Spleen (tissue), 11 donors: ENCODE results near the gene KIF3B. TPM values are rescaled to one million over a fixed set of nuclear protein-coding genes. Genes with fewer than 3 reads are reported as not detected.
"Not testable (repeated sequence)": the region's sequence is repeated elsewhere in the genome, so short reads cannot be mapped to it uniquely, and the experiment has no call there.

Experiments
- DNase-seq: peaks from one replicate; pipeline ENCODE4 v3.0.0-alpha.2; 2020
- H3K27ac ChIP-seq, 8 donors: fragments of 200-600 bp; sonication (generic) in 7 of 8; 1 replicate in 4 of 8; 2 replicates in 4 of 8; pipeline versions ENCODE4 v1.5.0 to v1.8.0; 2016 to 2021; ENCODE audit warnings: inconsistent platforms in 4 of 8, mild to moderate bottlenecking in 4 of 8, moderate library complexity in 1 of 8
- H3K27me3 ChIP-seq, 7 donors: fragments of 200-600 bp; sonication (generic) in 6 of 7; replicated peaks in 1 of 7; 1 replicate in 4 of 7; 2 replicates in 3 of 7; pipeline versions ENCODE4 v1.5.0 to v1.8.0; 2016 to 2021; ENCODE audit warnings: inconsistent platforms in 3 of 7, mild to moderate bottlenecking in 1 of 7
- H3K36me3 ChIP-seq, 6 donors: fragments of 200-600 bp; sonication (generic) in 5 of 6; 1 replicate in 4 of 6; 2 replicates in 2 of 6; pipeline versions ENCODE4 v1.5.0 to v1.8.0; 2016 to 2021; ENCODE audit warnings: inconsistent platforms in 2 of 6
- H3K4me1 ChIP-seq, 6 donors: fragments of 200-600 bp; sonication (generic) in 5 of 6; 1 replicate in 3 of 6; 2 replicates in 3 of 6; pipeline versions ENCODE4 v1.5.0 to v1.8.0; 2016 to 2021; ENCODE audit warnings: inconsistent platforms in 3 of 6
- H3K4me3 ChIP-seq, 8 donors: fragments of 200-600 bp; sonication (generic) in 7 of 8; 1 replicate in 4 of 8; 2 replicates in 4 of 8; pipeline versions ENCODE4 v1.5.0 to v1.8.0; 2016 to 2021; ENCODE audit warnings: inconsistent platforms in 4 of 8, mild to moderate bottlenecking in 4 of 8, moderate library complexity in 2 of 8
- H3K9me3 ChIP-seq, 8 donors: fragments of 200-600 bp; sonication (generic) in 7 of 8; 1 replicate in 4 of 8; 2 replicates in 4 of 8; pipeline versions ENCODE4 v1.5.0 to v1.8.0; 2016 to 2021; ENCODE audit warnings: inconsistent platforms in 4 of 8
- POLR2A ChIP-seq, 3 donors: fragments of 450-650 bp; IDR thresholded peaks; one replicate each; pipeline ENCODE4 v1.5.1; 2017; ENCODE audit warnings: antibody characterized with exemption in 3 of 3, mild to moderate bottlenecking in 1 of 3
- POLR2AphosphoS5 ChIP-seq, 3 donors: sonication (generic); formaldehyde crosslinking; IDR thresholded peaks; one replicate each; pipeline ENCODE4 v1.5.1; 2017; ENCODE audit warnings: antibody characterized with exemption in 3 of 3
- WGBS, 5 donors: extraction: QIAGEN DNeasy Blood & Tissue Kit in 3 of 5; methylation state at CpG; one replicate each; pipeline versions ENCODE4 v1.1.5 to v1.1.7; 2013 to 2018; 5-methylcytosine and 5-hydroxymethylcytosine counted together
- intact Hi-C: fragments of 100-400 bp; cut with DNase I; formaldehyde crosslinking; loops from one replicate; pipeline ENCODE4 v1.15.0; 2023; ENCODE audit warnings: low total_unique reads
- polyA plus RNA-seq, 3 donors: library from polyadenylated mRNA; stranded (reverse); fragments of 200-250 nt; gene quantifications; one replicate each; pipeline ENCODE4 v1.2.1, GENCODE V29; 2013
- total RNA-seq, 7 donors: library from RNA; depleted of rRNA in 3 of 7; stranded (reverse); fragments of >200 nt in 3 of 7; fragmentation: NEBNext Ultra II Directional in 4 of 7; extraction: Animal tissue kit (Norgen Biotek cat#: 25700) in 4 of 7; gene quantifications; one replicate each; pipeline versions ENCODE4 v1.1.0 to v1.2.1, GENCODE V29; 2016 to 2021
- TF ChIP-seq, protein P1 (sequence below), 11 experiments: fragments of 200-600 bp in 7 of 11; fragments of 450-650 bp in 4 of 11; sonication (generic) in 4 of 11; IDR thresholded peaks in 8 of 11; conservative IDR thresholded peaks in 3 of 11; 1 replicate in 7 of 11; 2 replicates in 4 of 11; pipeline versions ENCODE4 v1.4.0 to v1.8.0; 2016 to 2021; ENCODE audit warnings: antibody characterized with exemption in 11 of 11, inconsistent platforms in 4 of 11, mild to moderate bottlenecking in 1 of 11
- donor health status: healthy with polysubstance abuse.
- donor health status: DM: no; HTN: no; CAD: no; lungs with moderate emphysema.
- donor health status: DM: no; HTN: no; CAD: no.
- donor health status: Bipolar disorder and iron deficiency.
- donor health status: healthy.
- donor health status: DM: no; HTN: no; CAD: no.
- donor health status: DM: yes; HTN: yes; CAD: no.

The KIF3B gene
- total and polyA plus RNA-seq, 10 donors = 3.8 to 25.9 (median 20.0) TPM

DNA sequence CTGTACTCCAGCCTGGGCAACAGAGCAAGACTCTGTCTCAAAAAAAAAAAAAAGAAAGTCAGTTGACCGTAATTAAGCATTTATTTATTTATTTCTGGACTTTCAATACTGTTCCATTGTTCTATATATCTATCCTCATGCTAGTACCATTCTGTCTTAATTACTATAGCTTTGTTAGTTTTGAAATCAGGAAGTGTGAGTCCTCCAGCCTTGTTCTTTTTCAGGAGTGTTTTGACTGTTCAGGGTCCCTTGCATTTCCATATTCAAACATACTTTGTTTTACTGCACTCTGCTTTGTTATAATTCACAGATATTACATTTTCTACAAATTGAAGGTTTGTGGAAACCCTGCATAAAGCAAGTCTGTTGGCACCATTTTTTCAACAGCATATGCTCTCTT is 43.9 kb downstream of the KIF3B start:
- WGBS, 5 donors = 70 to 85% (median 74%) methylated on average over 1 of the region's 1 CpG
- Histone ChIP-seq H3K4me1 (no peaks in the 10 kb centered on the region), H3K36me3 (peaks cover 0 to 75% (median 31%) of the 10 kb centered on the region in 6 donors), H3K9me3 (no peaks in the 10 kb centered on the region), H3K27ac (peak overlapping the region in 1 of 8 donors; percentile 24), H3K4me3 (no peak overlapping the region), H3K27me3 (no peaks in the 10 kb centered on the region)
- TF ChIP-seq, protein P1, sequence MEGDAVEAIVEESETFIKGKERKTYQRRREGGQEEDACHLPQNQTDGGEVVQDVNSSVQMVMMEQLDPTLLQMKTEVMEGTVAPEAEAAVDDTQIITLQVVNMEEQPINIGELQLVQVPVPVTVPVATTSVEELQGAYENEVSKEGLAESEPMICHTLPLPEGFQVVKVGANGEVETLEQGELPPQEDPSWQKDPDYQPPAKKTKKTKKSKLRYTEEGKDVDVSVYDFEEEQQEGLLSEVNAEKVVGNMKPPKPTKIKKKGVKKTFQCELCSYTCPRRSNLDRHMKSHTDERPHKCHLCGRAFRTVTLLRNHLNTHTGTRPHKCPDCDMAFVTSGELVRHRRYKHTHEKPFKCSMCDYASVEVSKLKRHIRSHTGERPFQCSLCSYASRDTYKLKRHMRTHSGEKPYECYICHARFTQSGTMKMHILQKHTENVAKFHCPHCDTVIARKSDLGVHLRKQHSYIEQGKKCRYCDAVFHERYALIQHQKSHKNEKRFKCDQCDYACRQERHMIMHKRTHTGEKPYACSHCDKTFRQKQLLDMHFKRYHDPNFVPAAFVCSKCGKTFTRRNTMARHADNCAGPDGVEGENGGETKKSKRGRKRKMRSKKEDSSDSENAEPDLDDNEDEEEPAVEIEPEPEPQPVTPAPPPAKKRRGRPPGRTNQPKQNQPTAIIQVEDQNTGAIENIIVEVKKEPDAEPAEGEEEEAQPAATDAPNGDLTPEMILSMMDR (IDR thresholded peaks at IDR 0.05 in 8 of 11, conservative IDR thresholded peaks at IDR 0.05 in 3 of 11) = no peak
- intact Hi-C loops = no loop called here
- DNase-seq = no peak

DNA sequence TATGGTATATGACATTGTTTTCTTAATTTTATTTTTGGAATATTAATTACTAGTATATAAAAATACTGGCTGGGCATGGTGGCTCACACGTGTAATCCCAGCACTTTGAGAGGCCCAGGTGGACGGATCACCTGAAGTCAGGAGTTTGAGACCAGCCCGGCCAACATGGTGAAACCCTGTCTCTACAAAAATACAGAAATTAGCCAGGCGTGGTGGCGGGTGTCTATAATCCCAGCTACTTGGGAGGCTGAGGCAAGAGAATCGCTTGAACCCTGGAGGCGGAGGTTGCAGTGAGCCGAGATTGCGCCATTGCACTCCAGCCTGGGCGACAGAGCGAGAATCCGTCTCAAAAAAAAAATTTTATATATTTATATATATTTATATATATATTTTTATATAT is 44.8 kb downstream of the KIF3B start:
- peaks cover 0 to 75% (median 29%) of the 10 kb centered on the region in 6 donors for H3K36me3 ChIP-seq
- WGBS, 5 donors = 96 to 99% (median 97%) methylated on average over 12 of the region's 12 CpGs
- H3K27ac ChIP-seq, H3K9me3 ChIP-seq, DNase-seq, H3K4me3 ChIP-seq, H3K4me1 ChIP-seq, H3K27me3 ChIP-seq, intact Hi-C loops: not testable (repeated sequence)

DNA sequence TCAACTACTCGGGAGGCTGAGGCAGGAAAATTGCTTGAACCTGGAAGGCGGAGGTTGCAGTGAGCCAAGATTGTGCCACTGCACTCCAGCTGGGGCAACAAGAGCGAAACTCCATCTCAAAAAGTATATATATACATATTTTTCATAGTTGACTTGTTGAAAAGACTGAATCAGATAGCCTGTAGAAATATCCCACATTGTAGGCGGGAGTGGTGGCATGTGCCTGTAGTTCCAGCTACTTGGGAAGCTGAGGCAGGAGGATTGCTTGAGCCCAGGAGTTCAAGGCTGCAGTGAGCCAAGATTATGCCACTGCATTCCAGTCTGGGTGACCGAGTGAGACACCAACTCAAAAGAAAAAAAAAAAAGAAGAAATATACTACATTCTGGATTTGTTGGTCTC is 46.3 kb downstream of the KIF3B start:
- H3K27me3 ChIP-seq, H3K27ac ChIP-seq, DNase-seq, H3K4me1 ChIP-seq, H3K4me3 ChIP-seq, H3K9me3 ChIP-seq, intact Hi-C loops: not testable (repeated sequence)
- peaks cover 0 to 75% (median 24%) of the 10 kb centered on the region in 6 donors for H3K36me3 ChIP-seq
- WGBS, 5 donors = 90 to 96% (median 95%) methylated on average over 5 of the region's 5 CpGs

DNA sequence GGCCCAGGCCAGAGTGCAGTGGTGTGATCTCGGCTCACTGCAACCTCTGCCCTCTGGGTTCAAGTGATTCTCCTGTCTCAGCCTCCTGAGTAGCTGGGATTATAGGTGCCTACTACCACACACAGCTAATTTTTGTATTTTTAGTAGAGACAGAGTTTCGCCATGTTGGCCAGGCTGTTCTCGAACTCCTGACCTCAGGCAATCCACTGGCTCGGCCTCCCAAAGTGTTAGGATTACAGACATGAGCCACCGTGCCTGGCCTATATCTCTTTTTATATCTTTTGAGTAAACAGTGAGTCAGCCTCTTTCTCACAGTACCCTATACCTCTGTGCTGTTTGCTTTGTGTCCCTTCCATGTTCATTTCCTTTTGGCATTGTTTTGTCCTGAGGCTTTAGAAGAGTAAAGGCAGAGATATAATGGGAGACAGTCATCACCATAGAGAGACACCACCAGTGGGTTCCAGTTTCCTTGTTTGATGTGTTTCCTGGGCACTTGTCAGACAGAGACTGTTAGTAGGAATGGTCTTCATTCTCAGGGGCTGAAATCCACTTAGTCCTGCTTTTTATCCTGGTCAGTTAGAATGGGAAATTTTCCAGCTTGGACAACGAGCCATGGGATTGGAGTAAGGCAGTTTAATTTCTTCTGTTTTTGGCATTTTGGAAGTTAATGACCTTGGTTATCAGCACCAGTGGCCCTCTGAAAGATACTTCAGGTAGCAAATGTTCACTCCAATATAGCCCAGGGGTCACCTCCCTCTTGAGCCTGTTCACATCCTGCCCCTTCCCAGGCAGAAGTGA is 48.5 kb downstream of the KIF3B start:
- Histone ChIP-seq H3K27me3 (no peaks in the 10 kb centered on the region), H3K36me3 (peaks cover 0 to 80% (median 27%) of the 10 kb centered on the region in 6 donors), H3K4me3 (no peak overlapping the region), H3K27ac (no peak overlapping the region), H3K4me1 (no peaks in the 10 kb centered on the region), H3K9me3 (no peaks in the 10 kb centered on the region)
- intact Hi-C loops = no loop called here
- TF ChIP-seq POLR2A (IDR thresholded peaks at IDR 0.05) = no peak
- 83 to 87% (median 85%) methylated on average over 6 of the region's 6 CpGs for WGBS, 5 donors
- DNase-seq = no peak

DNA sequence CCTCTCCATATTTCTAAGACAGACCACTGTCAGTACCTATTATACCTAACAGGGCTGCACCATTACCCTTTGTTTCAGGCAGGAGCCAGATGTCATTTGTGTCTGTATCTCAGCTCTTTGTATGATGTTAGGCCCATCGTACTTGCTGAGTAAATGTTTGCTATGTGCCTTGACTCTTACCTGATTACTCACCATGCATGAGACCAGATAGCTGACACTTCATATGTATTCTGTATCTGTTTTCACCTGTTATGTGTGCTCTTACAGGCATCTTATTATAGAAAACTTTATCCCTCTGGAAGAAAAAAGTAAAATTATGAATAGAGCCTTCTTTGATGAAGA is 49.0 kb downstream of the KIF3B start:
- Histone ChIP-seq H3K4me1 (no peaks in the 10 kb centered on the region), H3K4me3 (no peak overlapping the region), H3K9me3 (no peaks in the 10 kb centered on the region), H3K36me3 (peaks cover 0 to 83% (median 32%) of the 10 kb centered on the region in 6 donors), H3K27ac (no peak overlapping the region), H3K27me3 (no peaks in the 10 kb centered on the region)
- TF ChIP-seq POLR2A (IDR thresholded peaks at IDR 0.05) (no peak), POLR2AphosphoS5 (IDR thresholded peaks at IDR 0.05) (no peak)
- TF ChIP-seq, protein P1 (IDR thresholded peaks at IDR 0.05 in 8 of 11, conservative IDR thresholded peaks at IDR 0.05 in 3 of 11) = no peak
- 68 to 91% (median 83%) methylated on average over 1 of the region's 1 CpG for WGBS, 5 donors
- intact Hi-C loops = no loop called here
- no peak for DNase-seq
